Fibroblast of villous mesenchyme (primary cell): ENCODE results near the gene MICAL3. TPM values are rescaled to one million over a fixed set of nuclear protein-coding genes. Genes with fewer than 3 reads are reported as not detected.
A peak's percentile ranks its signal among the peaks of the same experiment; 100 is the strongest.

Experiments
- DNase-seq: peaks from one replicate; pipeline ENCODE4 v3.0.0-alpha.2; 2010; ENCODE audit warnings: low read depth
- H3K4me3 ChIP-seq: 2 replicates; pipeline ENCODE4 v1.5.1; 2011; ENCODE audit warnings: low read depth, mild to moderate bottlenecking, low read length
- total RNA-seq: library from RNA; depleted of rRNA; stranded (reverse); fragments of >200 nt; gene quantifications from 2 replicates; pipeline ENCODE4 v1.2.3, GENCODE V29; 2012
- TF ChIP-seq, protein P1 (sequence below): IDR thresholded peaks from 2 replicates; pipeline ENCODE4 v1.5.1; 2012; ENCODE audit warnings: low read depth, mild to moderate bottlenecking, low read length; ENCODE audit not compliant: insufficient read depth

The MICAL3 gene
- total RNA-seq, 1 donor = 39.7 TPM

DNA sequence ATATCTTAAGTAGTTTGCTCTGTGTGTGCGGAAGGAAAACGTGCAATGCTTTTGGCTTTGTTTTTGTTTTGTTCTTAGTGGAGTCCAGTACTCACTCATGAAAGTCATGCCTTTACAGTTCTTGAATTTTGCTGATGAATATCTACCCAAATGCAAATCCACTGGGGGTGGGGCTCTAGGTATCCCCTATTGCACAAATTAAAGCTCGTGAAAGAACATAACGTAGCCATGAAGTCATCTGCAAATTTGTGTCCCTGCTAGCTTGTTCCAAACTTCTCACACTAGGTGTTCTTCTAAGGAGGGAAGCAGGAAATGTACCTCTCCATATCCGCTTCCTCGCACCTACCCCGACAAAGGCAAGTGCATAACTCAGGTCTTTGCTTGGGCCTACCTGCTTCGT lies 118.9 kb downstream of the MICAL3 start:
- TF ChIP-seq, protein P1, sequence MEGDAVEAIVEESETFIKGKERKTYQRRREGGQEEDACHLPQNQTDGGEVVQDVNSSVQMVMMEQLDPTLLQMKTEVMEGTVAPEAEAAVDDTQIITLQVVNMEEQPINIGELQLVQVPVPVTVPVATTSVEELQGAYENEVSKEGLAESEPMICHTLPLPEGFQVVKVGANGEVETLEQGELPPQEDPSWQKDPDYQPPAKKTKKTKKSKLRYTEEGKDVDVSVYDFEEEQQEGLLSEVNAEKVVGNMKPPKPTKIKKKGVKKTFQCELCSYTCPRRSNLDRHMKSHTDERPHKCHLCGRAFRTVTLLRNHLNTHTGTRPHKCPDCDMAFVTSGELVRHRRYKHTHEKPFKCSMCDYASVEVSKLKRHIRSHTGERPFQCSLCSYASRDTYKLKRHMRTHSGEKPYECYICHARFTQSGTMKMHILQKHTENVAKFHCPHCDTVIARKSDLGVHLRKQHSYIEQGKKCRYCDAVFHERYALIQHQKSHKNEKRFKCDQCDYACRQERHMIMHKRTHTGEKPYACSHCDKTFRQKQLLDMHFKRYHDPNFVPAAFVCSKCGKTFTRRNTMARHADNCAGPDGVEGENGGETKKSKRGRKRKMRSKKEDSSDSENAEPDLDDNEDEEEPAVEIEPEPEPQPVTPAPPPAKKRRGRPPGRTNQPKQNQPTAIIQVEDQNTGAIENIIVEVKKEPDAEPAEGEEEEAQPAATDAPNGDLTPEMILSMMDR = no peak
- no peak overlapping the region for H3K4me3 ChIP-seq

GRCh38 chr22:17903564-17904295 lies 120.6 kb downstream of the MICAL3 start:
- no peak overlapping the region for H3K4me3 ChIP-seq
- no peak for DNase-seq
- TF ChIP-seq, protein P1 = peak; percentile 4

More for the DNA sequence above, 118.9 kb downstream of the MICAL3 start:
- DNase-seq = no peak

DNA sequence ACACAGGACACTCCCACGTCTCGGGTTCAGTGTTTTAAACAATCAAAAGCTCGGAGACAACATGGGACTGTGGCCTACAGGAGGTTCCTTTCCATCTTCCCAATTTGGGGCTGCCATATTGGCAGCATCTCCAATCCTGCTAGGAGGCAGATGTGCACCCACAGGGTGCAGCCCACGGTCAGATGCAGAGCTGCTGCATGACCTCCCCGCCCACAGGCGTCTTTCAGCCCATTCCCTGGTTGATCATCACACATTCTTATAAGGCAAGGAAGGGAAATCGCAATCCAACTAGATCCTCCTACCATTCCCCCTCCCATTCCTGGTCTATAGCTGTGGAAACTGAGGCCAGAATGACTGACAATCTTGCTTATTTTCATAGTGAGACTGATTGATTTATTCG lies 121.4 kb downstream of the MICAL3 start:
- no peak for DNase-seq
- no peak overlapping the region for H3K4me3 ChIP-seq
- TF ChIP-seq, protein P1 = no peak

GRCh38 chr22:17898375-17898774 lies 126.0 kb downstream of the MICAL3 start:
- no peak overlapping the region for H3K4me3 ChIP-seq
- TF ChIP-seq, protein P1 = no peak
- no peak for DNase-seq

GRCh38 chr22:17897858-17898257 lies 126.5 kb downstream of the MICAL3 start:
- TF ChIP-seq, protein P1 = no peak

DNA sequence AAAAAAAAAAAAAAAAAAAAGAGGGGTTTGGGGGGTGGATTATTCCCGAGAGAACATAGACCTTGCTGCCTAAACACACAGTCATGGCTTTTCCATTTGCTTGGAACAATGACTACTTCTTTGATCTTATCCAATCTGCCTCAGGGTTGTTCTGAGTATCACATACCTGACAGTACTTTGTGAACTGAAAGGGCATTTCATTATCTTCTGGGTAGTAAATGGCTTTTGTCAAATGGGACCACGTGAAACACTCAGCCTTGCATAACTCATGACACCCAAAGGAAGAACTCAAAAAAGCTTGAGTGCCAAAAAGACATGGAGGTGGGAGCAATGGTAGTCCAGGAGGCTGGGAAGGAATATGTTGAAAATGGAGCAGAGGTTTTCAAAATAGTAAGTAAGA lies 126.9 kb downstream of the MICAL3 start:
- no peak for DNase-seq
- TF ChIP-seq, protein P1 = no peak
- H3K4me3 ChIP-seq = no peak overlapping the region

More at GRCh38 chr22:17897858-17898257, 126.5 kb downstream of the MICAL3 start:
- no peak overlapping the region for H3K4me3 ChIP-seq
- DNase-seq = no peak

DNA sequence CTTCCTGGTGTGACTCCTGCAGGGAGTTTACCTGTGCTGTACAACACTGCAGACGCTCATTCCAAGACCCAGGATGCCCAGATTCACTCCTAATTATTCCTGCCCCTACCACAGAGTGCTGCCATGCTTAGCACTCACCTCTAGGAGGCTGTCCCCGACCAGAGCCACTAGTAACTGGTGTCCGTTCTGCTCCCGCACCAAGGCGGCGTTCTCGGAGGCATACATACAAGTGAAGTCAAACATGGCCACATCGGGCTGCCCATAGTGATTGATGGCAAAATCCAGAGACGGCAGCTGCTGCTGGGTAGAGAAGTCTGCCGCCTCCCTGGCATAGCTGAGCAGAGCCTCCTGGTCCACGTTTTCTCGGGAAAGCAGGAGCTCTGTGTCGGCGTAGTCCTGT lies 127.8 kb downstream of the MICAL3 start:
- TF ChIP-seq, protein P1 = peak; percentile 45
- no peak for DNase-seq
- H3K4me3 ChIP-seq = no peak overlapping the region
